ENCODE data around the gene GSE1.

GSE1 gene

GRCh38 chr16:85662976-85663830 is 50.1 kb downstream of the GSE1 start:
- no peak for DNase-seq

GRCh38 chr16:85663891-85664321 is 50.8 kb downstream of the GSE1 start:
- no peak for DNase-seq

- DNase-seq = no peak
These were observed 51.7 kb downstream of the GSE1 start for GRCh38 chr16:85664580-85665372.

- no peak for DNase-seq
These were observed 52.2 kb downstream of the GSE1 start for GRCh38 chr16:85665373-85665740.

GRCh38 chr16:85665929-85666328 is 52.8 kb downstream of the GSE1 start:
- no peak for DNase-seq

- DNase-seq = no peak
These were observed 54.1 kb downstream of the GSE1 start for GRCh38 chr16:85667261-85667660.

GRCh38 chr16:85667841-85668413 is 54.8 kb downstream of the GSE1 start:
- no peak for DNase-seq

- no peak for DNase-seq
These were observed 55.7 kb downstream of the GSE1 start for GRCh38 chr16:85668676-85669424.

GRCh38 chr16:85670840-85671239 is 57.7 kb downstream of the GSE1 start:
- no peak for DNase-seq

- no peak for DNase-seq
These were observed 60.7 kb downstream of the GSE1 start for GRCh38 chr16:85673529-85674417.

- DNase-seq = no peak
These were observed 61.3 kb downstream of the GSE1 start for GRCh38 chr16:85674418-85674755.

GRCh38 chr16:85674828-85675227 is 61.7 kb downstream of the GSE1 start:
- no peak for DNase-seq

- peak; percentile 52 for DNase-seq
These were observed 62.2 kb downstream of the GSE1 start for GRCh38 chr16:85675251-85675874.

- no peak for DNase-seq
These were observed 63.3 kb downstream of the GSE1 start for GRCh38 chr16:85676466-85676865.

- no peak for DNase-seq
These were observed 64.4 kb downstream of the GSE1 start for GRCh38 chr16:85677383-85677967.

GRCh38 chr16:85678016-85678415 is 64.9 kb downstream of the GSE1 start:
- DNase-seq = no peak

GRCh38 chr16:85678821-85679220 is 65.7 kb downstream of the GSE1 start:
- no peak for DNase-seq

- DNase-seq = no peak
These were observed 66.7 kb downstream of the GSE1 start for GRCh38 chr16:85679870-85680269.

- DNase-seq = no peak
These were observed 67.3 kb downstream of the GSE1 start for GRCh38 chr16:85680352-85680944.

GRCh38 chr16:85681255-85681654 is 68.1 kb downstream of the GSE1 start:
- DNase-seq = no peak

GRCh38 chr16:85682516-85682915 is 69.4 kb downstream of the GSE1 start:
- DNase-seq = no peak

Data from eye (tissue), 1 donor.